GM06990 (cell line): ENCODE results near the gene GLIS1.

ENCODE experiments used
- DNase-seq: peaks from one replicate; pipeline ENCODE4 v3.0.0-alpha.2; 2011; ENCODE audit not compliant: insufficient read length; ENCODE audit errors: extremely low read depth
- H3K27me3 ChIP-seq: replicated peaks from 2 replicates; pipeline ENCODE4 v1.6.0; 2011; ENCODE audit warnings: low read length; ENCODE audit not compliant: control insufficient read depth, insufficient read depth
- H3K36me3 ChIP-seq: 2 replicates; pipeline ENCODE4 v1.5.1; 2011; ENCODE audit warnings: low read length; ENCODE audit not compliant: control insufficient read depth, insufficient read depth
- H3K4me3 ChIP-seq: replicated peaks from 2 replicates; pipeline ENCODE4 v1.5.1; 2011; ENCODE audit warnings: low read depth, mild to moderate bottlenecking, control low read depth, low read length
- TF ChIP-seq, protein P1 (sequence below): IDR thresholded peaks from 2 replicates; pipeline ENCODE4 v1.5.1; 2011; ENCODE audit warnings: low read length, control low read depth, mild to moderate bottlenecking, inconsistent platforms; ENCODE audit not compliant: insufficient read depth, poor library complexity, severe bottlenecking

GLIS1 gene

GRCh38 chr1:53573931-53574330, 165.0 kb downstream of the GLIS1 start:
- no peaks in the 10 kb centered on the region for H3K36me3 ChIP-seq
- TF ChIP-seq, protein P1, sequence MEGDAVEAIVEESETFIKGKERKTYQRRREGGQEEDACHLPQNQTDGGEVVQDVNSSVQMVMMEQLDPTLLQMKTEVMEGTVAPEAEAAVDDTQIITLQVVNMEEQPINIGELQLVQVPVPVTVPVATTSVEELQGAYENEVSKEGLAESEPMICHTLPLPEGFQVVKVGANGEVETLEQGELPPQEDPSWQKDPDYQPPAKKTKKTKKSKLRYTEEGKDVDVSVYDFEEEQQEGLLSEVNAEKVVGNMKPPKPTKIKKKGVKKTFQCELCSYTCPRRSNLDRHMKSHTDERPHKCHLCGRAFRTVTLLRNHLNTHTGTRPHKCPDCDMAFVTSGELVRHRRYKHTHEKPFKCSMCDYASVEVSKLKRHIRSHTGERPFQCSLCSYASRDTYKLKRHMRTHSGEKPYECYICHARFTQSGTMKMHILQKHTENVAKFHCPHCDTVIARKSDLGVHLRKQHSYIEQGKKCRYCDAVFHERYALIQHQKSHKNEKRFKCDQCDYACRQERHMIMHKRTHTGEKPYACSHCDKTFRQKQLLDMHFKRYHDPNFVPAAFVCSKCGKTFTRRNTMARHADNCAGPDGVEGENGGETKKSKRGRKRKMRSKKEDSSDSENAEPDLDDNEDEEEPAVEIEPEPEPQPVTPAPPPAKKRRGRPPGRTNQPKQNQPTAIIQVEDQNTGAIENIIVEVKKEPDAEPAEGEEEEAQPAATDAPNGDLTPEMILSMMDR = no peak
- DNase-seq = no peak
- no peak overlapping the region for H3K4me3 ChIP-seq
- H3K27me3 ChIP-seq = peaks cover 2% of the 10 kb centered on the region

- DNase-seq = no peak
- Histone ChIP-seq H3K4me3 (no peak overlapping the region), H3K36me3 (no peaks in the 10 kb centered on the region), H3K27me3 (peaks cover 2% of the 10 kb centered on the region)
- TF ChIP-seq, protein P1 = no peak
These were observed 165.4 kb downstream of the GLIS1 start for GRCh38 chr1:53573522-53573921.

GRCh38 chr1:53572815-53573173, 166.2 kb downstream of the GLIS1 start:
- DNase-seq = no peak
- peaks cover 2% of the 10 kb centered on the region for H3K27me3 ChIP-seq
- no peak overlapping the region for H3K4me3 ChIP-seq
- TF ChIP-seq, protein P1 = no peak
- H3K36me3 ChIP-seq = no peaks in the 10 kb centered on the region

GRCh38 chr1:53572065-53572814, 166.7 kb downstream of the GLIS1 start:
- DNase-seq = no peak
- no peak overlapping the region for H3K4me3 ChIP-seq
- TF ChIP-seq, protein P1 = no peak

GRCh38 chr1:53568540-53568939, 170.4 kb downstream of the GLIS1 start:
- DNase-seq = no peak
- Histone ChIP-seq H3K36me3 (no peaks in the 10 kb centered on the region), H3K27me3 (no peaks in the 10 kb centered on the region), H3K4me3 (no peak overlapping the region)
- TF ChIP-seq, protein P1 = no peak

More at GRCh38 chr1:53572065-53572814, 166.7 kb downstream of the GLIS1 start:
- H3K27me3 ChIP-seq = peaks cover 2% of the 10 kb centered on the region
- no peaks in the 10 kb centered on the region for H3K36me3 ChIP-seq
